ELF-1 (cell line): Measurements from ENCODE around the gene NFYB.
"Not testable (repeated sequence)": the region's sequence is repeated elsewhere in the genome, so short reads cannot be mapped to it uniquely, and the experiment has no call there.

Source experiments
- DNase-seq: peaks from one replicate; pipeline ENCODE4 v3.0.0-alpha.2; 2016; ENCODE audit warnings: low read depth, low spot score

NFYB gene

DNA sequence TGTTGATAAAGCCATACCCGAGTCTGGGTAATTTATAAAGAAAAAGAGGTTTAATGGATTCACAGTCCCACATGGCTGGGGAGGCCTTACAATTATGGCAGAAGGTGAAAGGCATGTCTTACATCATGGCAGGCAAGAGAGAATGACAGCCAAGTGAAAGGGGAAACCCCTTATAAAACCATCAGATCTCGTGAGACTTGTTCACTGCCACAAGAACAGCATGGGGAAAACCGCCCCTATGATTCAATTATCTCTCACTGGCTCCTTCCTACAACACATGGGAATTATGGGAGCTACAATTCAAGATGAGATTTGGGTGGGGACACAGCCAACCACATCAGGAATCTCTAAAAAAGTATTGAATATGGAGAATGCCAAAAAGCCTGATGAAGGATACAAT is 25.0 kb upstream of the NFYB start:
- not testable (repeated sequence) for DNase-seq

DNA sequence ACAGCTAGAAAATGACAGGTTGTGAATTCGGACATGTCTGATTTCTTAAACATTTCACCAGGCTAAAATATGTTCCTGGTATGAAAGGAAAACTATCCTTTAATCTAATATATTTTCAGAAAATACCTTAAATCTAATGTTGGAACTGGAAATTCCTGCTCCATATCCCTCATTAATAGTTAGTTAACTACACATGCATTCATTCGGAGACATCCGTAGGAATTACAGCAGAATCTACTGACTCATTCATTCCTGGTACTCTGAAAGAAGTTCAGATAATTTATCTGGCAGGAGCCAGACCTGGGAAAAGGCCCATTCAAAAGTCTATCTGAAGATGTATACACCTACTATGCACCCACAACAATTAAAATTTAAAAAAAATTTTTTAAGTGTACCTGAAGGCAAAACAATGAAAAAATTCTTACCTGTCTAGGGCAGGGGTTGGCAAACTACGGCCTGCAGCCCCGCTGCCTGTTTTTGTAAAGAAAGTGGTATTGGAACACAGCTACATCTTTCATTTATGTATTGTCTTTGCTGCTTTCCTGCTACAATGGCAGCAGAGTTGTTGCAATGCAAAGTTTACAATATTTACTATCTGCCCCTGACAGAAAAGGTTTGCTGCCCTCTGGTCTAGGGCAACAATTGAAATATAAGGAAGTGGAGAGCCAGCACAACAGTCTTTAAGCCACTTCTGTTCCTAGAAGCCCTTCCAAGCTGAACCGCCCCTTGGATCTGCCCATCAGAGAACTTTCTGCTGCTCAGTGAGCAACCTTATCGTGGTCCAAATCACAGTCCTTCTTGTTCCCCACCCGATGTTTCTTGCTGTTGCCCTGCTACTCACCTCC is 17.9 kb upstream of the NFYB start:
- no peak for DNase-seq

DNA sequence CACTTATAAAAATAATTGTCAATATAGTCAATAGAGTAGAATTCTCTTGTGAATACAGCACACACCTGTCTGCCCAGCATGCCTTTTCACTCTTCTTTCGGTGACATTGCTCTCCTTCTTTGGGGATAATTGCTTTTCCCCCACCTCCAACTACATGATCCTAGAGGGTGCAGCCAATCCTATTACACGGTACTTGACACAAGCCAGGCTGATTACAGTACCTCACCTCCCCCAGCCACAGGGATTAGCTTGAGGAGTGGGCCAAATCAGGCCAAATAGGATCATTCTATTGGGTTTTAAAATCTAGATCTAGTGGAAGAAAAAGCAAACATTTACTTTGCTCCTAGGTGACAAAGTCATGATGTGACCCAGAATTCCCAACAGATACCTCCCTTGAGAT is 16.8 kb upstream of the NFYB start:
- no peak for DNase-seq

DNA sequence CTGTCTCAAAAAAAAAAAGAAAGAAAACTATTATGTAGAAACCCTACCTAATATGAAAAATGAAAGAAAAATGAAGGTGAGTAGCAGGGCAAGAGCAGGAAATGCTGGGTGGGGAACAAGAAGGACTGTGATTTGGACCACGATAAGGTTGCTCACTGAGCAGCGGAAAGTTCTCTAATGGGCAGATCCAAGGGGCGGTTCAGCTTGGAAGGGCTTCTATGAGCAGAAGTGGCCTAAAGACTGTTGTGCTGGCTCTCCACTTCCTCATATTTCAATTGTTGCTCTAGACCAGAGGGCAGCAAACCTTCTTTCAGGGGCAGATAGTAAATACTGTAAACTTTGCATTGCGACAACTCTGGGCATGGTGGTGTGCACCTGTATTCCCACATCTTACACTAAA is 16.3 kb upstream of the NFYB start:
- DNase-seq: no peak

DNA sequence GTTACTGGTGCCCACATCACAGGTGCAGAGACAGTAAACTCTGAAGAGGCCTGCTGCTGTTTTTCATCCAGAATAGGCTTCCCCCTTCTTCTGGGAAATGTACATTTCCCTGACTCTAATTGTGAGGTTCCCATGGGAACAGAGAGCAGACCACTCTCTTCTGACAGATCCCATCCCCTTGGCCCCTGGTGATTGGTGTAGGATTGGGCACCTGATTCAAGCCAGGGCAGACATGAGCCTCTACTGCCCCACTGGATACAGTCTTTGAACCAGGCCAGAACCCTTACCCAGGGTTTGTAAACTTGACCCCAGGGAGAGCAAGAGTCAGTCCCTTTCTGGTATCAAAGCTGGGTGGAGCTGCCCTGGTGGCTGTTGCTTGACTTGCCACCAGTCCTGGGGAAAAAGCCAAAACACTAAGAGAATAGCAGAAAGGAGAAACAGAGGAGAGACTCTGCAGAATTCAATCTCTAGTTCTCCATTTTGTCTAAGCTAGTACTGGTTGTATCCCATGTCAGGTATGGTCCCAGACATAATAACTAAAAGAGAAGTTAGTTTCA is 14.8 kb upstream of the NFYB start:
- DNase-seq: no peak

DNA sequence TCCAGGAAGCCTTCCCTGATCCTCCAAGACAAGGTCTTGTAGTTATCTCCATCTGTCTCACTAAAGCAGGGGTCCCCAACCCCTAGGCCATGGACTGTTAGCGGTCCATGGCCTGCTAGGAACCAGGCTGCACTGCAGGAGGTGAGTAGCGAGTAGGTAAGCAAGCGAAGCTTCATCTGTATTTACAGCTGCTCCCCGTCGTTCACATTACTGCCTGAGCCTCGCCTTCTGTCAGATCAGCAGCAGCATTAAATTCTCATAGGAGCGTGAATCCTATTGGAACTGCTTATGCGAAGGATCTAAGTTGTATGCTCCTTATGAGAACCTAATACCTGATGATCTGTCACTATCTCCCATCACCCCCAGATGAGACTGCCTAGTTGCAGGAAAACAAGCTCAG is 12.4 kb upstream of the NFYB start:
- DNase-seq: no peak

DNA sequence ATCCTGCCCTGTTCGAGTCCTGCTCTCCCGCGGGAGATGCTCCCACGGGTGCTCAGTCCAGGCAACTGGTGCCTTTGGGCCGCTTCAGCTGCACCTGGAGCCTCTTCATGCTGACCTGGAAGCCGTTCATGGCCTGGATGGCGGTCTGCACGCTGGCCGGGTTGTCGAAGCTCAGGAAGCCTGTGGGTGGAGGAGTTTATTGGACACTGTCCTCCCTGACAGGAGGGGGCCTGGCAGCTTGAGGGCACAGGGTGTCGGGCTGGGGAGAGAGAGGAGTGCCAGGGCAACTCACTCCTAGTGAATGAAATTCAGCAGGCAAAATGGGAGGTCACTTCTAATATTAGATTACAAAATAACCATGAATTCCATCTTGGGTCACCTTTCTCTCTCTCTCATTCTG is 9.3 kb upstream of the NFYB start:
- no peak for DNase-seq

DNA sequence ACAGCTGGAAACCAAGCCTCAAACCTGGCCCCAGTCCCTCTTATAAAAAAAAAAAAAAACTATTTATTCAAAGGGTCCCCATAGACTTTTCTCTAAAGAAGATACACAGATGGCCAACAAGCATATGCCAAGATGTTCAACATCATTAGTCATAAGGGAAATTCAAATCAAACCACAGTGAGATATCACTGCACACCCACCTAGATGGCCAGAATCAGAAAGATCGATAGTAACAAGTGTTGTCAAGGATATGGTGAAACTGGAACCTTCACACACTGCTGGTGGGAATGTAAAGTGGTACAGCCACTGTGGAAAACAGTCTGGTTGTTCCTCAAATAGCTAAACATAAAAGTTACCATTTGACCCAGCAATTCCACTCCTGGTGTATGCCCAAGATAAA is 5.9 kb upstream of the NFYB start:
- DNase-seq: no peak

DNA sequence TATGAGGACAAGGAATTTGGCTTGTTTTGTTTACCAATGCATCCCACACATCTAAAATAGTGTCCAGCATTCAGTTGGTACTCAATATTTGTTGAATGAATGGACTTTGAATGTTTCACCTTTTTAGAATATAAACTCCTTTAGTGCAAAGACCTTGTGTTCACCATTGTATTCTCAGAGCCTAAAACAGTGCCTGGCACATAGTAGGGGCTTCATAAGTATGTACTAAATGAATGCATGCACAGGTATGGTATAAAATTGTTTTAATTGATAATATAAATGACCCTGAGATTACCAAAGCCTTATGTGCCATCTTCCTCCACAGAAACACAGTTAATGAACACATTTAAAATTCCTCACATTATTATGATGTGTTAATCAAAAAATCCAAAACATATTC is 5.0 kb upstream of the NFYB start:
- no peak for DNase-seq

DNA sequence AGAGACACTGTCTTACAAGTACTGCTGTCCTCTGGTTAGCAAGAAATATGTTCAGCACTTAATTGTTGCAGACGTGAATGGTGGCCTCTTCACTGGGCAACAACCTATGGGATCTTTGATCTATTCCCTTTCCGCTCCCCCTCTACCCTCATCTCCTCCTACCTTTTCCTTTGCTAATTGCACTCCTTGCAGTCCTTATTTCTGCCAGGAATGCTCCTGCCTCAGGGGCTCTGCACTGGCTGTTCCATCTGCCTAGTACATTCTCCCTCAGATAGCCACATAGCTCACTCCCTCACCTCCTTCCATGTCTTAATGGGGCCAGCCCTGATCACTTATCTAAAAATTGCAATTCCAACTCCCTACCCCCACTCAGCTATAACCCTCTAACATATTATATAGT is 4.5 kb upstream of the NFYB start:
- peak; percentile 61 for DNase-seq

DNA sequence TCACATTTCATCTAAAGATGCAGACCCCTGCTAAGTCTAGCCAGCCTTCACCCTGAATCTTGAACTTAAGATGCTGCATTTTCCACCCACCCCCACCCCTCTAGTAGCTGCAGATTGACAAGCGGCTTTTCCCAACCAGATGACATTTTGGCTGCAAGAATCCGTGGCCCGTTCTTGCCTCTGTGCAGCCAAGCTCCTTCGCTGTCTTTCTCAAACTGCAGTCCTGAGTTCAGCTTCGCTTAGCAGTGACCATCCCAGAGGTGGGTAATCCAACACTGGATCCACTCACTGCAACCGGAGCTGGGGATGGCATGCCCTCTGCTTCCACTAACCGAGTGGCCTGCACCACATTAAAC is 765 bp upstream of the NFYB start:
- DNase-seq: no peak

DNA sequence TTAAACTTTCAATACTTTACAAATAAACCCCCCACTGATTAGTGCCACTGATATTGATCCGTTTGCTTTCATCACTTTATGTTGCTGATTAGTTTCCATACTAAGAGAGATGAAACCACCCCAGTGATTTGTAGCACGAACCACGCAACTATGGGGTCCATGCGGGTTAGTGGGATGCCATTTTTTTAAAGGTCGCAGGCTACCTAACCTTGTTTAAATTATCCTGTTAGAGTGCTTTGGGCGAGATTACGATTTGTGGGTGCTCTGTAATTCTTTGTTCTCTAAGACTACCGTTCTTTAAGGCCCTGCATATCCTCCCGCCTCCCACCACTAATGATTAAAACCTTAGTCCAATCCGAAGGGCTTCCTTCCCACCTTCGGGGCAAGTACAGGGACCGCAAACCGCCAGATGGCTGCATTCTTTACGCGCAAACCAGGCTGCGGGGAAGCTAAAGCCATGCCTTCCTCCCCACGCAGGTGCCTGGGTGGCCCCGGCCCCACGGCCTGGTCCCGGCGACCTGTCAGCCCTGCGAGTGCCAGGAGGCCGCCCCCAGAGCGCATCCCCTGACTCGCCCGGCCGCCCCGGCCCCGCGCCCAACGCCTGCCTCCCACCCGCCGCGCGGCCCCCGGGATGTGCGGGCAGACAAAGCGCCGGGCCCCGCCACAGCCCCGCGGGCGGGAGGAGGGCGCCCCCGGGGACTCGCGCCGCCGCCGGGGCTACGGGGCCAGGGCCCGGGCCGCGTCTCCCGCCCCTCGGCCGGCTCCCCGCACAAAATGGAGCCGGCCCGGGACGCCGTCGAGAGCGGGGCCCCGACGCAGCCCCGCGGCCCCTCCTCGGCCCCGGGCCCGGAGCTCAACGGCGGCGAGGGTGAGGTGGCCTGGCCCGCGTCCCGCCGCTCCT is 759 bp downstream of the NFYB start:
- DNase-seq: peak; percentile 71

DNA sequence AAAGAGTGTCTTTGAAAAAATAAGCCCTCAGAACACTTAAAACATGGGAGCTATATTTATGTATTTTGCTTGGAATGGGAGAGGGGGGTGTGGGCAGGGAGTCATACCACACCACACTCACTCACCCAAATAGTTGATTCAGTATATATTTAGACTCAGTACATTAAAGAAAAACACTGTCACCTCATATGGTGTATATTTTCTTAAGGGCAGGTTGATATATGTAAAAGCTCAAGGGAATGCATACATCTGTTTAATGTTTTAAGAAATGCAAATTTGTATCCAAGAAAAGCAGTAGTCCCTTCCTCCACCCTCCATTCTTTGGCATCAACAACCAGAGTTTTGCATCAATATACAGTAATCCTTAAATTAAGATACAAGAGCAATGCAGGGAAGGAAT is 1.4 kb downstream of the NFYB start:
- DNase-seq: no peak

DNA sequence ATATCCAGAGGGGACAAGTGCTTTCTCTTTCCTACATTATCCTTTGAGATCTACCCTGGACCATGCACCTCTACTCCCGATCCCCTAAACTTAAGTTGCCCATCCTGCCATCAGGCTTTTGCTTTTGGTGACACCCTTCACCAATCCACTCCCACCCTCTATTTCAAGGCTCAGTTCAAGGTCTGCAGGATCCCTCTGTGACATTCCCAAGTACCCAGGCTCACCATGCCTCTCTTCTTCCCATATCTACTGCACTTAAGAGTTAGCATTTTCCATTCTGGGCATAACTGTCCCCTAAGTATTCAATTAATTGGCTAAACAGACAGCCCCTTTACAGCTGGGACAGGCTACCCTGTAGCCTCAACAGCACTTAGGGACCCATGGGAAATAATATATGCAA is 3.1 kb downstream of the NFYB start:
- no peak for DNase-seq

DNA sequence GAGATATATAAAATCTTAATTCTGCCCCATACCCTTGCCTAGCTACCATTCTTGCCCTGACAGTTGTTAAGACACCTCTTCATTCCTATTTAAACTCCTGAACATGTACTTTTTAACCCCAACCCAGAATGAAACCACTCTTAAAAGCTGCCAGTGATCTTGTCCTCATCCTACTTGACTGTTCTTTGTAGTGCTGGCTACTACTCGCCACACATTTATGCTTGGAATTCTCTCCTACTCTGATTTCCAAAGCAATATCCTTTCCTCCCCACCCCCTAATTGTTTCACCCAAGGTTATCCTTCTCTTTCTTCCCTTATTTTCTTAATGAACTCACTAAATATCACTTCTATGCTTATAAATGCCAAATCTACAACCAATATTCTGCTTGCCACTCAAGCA is 4.1 kb downstream of the NFYB start:
- no peak for DNase-seq

DNA sequence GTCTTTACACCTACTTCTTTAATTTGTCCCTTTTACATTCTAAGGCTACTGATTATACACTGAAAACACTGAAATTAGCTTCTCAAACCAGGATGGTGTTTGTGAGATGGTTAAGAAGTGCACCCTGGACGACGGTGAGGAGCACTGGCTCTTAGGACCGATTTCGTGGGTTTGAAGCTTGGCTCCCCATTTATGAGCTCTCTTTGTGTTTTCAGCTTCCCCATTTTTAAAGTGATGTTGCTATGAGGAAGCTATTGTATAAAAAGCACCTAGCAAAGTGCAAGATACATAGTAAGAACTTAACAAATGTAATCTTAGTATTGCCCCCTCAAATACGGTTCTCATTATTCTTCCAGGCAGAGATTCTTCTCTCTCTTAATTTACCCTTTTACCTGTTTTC is 4.7 kb downstream of the NFYB start:
- DNase-seq: no peak

DNA sequence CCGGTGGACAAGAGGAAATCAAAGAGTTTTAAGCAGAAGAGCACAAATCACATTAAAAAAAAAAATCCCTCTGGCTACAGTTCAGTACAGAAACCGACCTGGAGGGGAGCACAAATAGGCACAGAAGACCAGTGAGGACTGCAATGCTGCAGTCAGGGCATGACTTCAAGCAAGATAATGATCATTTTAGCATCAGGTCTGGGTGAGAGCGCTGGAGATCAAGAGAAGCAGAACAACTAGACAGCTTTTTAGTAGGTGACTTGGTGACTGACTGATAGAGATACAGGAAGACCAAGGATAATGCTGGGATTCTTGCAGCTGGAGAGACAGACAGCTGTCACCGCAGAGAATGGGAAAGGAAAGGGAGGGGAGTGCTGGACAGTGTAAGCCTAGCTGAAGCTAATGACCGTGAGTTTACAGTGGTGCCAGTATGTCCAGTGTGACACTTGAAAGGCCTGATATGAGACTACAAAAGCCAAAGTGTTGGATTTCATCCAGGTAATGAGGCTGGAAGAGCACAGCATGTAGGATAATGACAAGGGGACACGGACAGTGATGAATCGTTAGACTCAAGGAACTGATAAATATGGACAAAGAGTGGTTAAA is 5.6 kb downstream of the NFYB start:
- no peak for DNase-seq

DNA sequence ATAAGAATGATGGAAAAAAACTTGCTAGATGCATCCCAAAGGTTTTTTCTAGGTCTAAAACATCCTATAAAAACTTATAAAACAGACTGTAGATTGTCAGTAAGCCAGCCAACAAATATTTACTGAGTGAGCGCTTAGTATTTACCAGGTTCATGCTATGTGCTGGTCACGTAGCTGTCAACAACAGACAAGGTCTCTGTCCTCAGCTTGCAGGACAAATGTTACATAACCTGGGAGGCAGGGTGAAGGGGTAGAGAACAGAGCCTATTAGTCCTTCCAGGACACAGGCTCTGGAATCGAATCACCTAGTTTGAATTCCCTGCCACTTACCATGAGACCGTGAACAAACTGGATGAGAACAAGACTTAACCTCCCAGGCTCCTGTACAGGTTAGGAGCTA is 6.4 kb downstream of the NFYB start:
- DNase-seq: no peak

DNA sequence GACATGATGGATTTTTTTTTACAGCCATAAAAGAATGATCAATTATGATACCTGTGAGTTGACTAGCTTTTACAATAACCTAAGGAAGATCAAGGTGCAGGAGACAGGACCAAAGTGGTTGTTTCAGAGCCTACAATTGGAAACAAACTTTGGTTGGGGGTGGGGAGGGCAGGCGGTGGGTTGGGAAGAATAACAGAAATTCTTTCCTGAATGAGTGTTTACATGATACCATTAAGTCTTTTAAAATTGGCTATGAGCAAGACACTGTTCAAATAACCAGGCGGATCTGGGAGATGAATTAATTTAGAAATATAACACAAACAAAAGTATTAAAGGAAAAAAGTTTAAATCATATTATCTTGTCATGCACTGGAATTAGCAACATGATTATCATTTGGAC is 7.2 kb downstream of the NFYB start:
- no peak for DNase-seq

DNA sequence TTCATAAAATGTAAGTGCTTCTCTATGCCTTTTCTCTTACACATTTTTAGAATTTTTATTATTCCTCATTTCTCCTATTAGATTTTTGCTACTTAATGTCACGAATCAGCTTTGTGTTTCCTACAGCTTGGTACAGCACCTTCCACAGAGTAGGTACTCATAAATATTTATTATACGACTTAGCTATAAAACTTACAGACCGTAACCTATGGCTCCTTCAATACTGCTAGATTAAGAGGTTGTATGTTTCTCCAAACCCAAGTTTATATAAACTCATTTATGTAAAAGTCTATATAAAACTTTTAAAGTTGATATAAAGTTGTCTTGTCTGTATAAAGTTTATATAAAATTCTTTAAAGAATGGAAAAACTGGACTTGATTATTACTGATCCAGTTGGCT is 11.5 kb downstream of the NFYB start:
- DNase-seq: no peak

DNA sequence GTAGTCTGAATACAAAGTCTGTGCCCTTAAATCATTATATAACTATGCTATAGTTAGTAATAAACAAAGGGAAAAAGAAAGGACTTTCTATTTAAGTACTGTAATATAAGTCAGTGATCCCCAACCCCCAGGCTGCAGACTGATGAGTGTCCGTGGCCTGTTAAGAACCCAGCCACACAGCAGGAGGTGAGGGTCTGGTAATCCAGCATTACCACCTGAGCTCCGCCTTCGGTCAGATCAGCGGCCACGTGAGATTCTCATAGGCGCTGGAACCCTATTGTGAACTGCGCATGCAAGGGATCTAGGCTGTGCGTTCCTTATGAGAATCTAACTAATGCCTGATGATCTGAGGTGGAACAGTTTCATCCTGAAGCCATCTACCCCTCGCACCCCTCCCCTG is 15.7 kb downstream of the NFYB start:
- peak; percentile 58 for DNase-seq

DNA sequence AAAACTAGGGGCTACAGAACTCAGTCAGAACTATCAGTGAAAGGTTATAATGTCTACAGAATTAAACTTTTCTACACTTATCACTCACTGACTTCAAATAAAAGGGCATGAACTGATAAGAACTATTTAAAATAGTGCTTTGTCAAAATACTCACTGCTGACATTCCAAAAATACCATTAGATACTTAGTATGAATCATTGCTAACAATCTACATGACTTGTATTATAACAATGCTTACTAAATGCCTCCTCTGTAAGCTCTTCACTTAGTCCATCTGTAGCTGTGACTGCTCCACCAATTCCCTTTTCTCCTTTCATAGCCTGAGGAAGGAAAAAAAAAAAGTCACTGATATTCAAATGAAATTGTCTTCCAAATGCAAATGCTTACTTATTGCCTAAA is 17.0 kb downstream of the NFYB start:
- no peak for DNase-seq
